ENCODE measurements around the gene PAM.
A peak's percentile ranks its signal among the peaks of the same experiment; 100 is the strongest.

Gene PAM

GRCh38 chr5:102782217-102782872, 27.2 kb downstream of the PAM start:
- no peak for DNase-seq

GRCh38 chr5:102787134-102787533, 32.0 kb downstream of the PAM start:
- no peak for DNase-seq

GRCh38 chr5:102788788-102789187, 33.7 kb downstream of the PAM start:
- no peak for DNase-seq

- DNase-seq, result no peak
These were observed 34.4 kb downstream of the PAM start for GRCh38 chr5:102789469-102789868.

- no peak for DNase-seq
These were observed 35.6 kb downstream of the PAM start for GRCh38 chr5:102790748-102791147.

GRCh38 chr5:102792705-102793104, 37.6 kb downstream of the PAM start:
- DNase-seq, result peak; percentile 24

- DNase-seq, result no peak
These were observed 38.9 kb downstream of the PAM start for GRCh38 chr5:102794047-102794446.

GRCh38 chr5:102794677-102795331, 39.7 kb downstream of the PAM start:
- peak; percentile 29 for DNase-seq

GRCh38 chr5:102795526-102795925, 40.4 kb downstream of the PAM start:
- no peak for DNase-seq

GRCh38 chr5:102796009-102796408, 40.9 kb downstream of the PAM start:
- peak; percentile 99 for DNase-seq

GRCh38 chr5:102796498-102796897, 41.4 kb downstream of the PAM start:
- DNase-seq, result peak; percentile 72

- DNase-seq, result no peak
These were observed 42.3 kb downstream of the PAM start for GRCh38 chr5:102797322-102797884.

GRCh38 chr5:102798104-102798785, 43.1 kb downstream of the PAM start:
- DNase-seq, result no peak

GRCh38 chr5:102799017-102799416, 43.9 kb downstream of the PAM start:
- peak; percentile 13 for DNase-seq

GRCh38 chr5:102800427-102800826, 45.3 kb downstream of the PAM start:
- DNase-seq, result no peak

- DNase-seq, result peak; percentile 21
These were observed 46.3 kb downstream of the PAM start for GRCh38 chr5:102801371-102801770.

GRCh38 chr5:102802708-102803458, 47.8 kb downstream of the PAM start:
- DNase-seq, result no peak

GRCh38 chr5:102807878-102808502, 52.9 kb downstream of the PAM start:
- DNase-seq, result peak; percentile 89

GRCh38 chr5:102809033-102809432, 53.9 kb downstream of the PAM start:
- no peak for DNase-seq

- peak; percentile 89 for DNase-seq
These were observed 56.9 kb downstream of the PAM start for GRCh38 chr5:102811972-102812371.

GRCh38 chr5:102813740-102814139, 58.6 kb downstream of the PAM start:
- DNase-seq, result no peak

GRCh38 chr5:102815084-102815483, 60.0 kb downstream of the PAM start:
- no peak for DNase-seq

All from SHP77 treated with DMSO at 0.1 percent for 48 hours (cell line).